Sigmoid colon (tissue), 7 donors: Measurements from ENCODE around the gene C17orf107. TPM values are rescaled to one million over a fixed set of nuclear protein-coding genes. Genes with fewer than 3 reads are reported as not detected.
"Not testable (repeated sequence)": the region's sequence is repeated elsewhere in the genome, so short reads cannot be mapped to it uniquely, and the experiment has no call there.

ENCODE experiments used
- DNase-seq: peaks from one replicate; pipeline ENCODE4 v3.0.0-alpha.2; 2019
- H3K27ac ChIP-seq, 4 donors: fragments of 200-600 bp; sonication (generic); one replicate each; pipeline ENCODE4 v1.5.1; 2016 to 2019; ENCODE audit warnings: mild to moderate bottlenecking in 1 of 4
- H3K27me3 ChIP-seq, 3 donors: fragments of 200-600 bp; sonication (generic); one replicate each; pipeline ENCODE4 v1.5.1; 2019; ENCODE audit warnings: mild to moderate bottlenecking in 1 of 3
- H3K36me3 ChIP-seq, 4 donors: fragments of 200-600 bp; sonication (generic); one replicate each; pipeline ENCODE4 v1.5.1; 2016 to 2019
- H3K4me1 ChIP-seq, 4 donors: fragments of 200-600 bp; sonication (generic); one replicate each; pipeline ENCODE4 v1.5.1; 2017 to 2019
- H3K4me3 ChIP-seq, 4 donors: fragments of 200-600 bp; sonication (generic); one replicate each; pipeline ENCODE4 v1.5.1; 2017 to 2019; ENCODE audit warnings: mild to moderate bottlenecking in 2 of 4, moderate library complexity in 1 of 4
- H3K9me3 ChIP-seq, 4 donors: fragments of 200-600 bp in 3 of 4; sonication (generic) in 3 of 4; one replicate each; pipeline versions ENCODE4 v1.5.1 to v1.6.1; 2013 to 2019
- EP300 ChIP-seq, 4 donors: sonication (generic); formaldehyde crosslinking; IDR thresholded peaks; one replicate each; pipeline ENCODE4 v1.6.1; 2017; ENCODE audit warnings: antibody characterized with exemption in 4 of 4
- POLR2A ChIP-seq, 2 donors: fragments of 450-650 bp; IDR thresholded peaks; one replicate each; pipeline ENCODE4 v1.6.1; 2016; ENCODE audit warnings: antibody characterized with exemption in 2 of 2, mild to moderate bottlenecking in 2 of 2, moderate library complexity in 2 of 2
- POLR2AphosphoS5 ChIP-seq, 4 donors: sonication (generic); formaldehyde crosslinking; IDR thresholded peaks; one replicate each; pipeline ENCODE4 v1.6.1; 2017; ENCODE audit warnings: antibody characterized with exemption in 4 of 4
- WGBS, 2 donors: extraction: QIAGEN DNeasy Blood & Tissue Kit; methylation state at CpG; one replicate each; pipeline ENCODE4 v1.1.7; 2013; 5-methylcytosine and 5-hydroxymethylcytosine counted together
- intact Hi-C: fragments of 100-400 bp; cut with DNase I; formaldehyde crosslinking; loops from one replicate; pipeline ENCODE4 v1.15.1; 2023
- polyA plus RNA-seq, 3 donors: library from polyadenylated mRNA; stranded (reverse); fragments of 200-250 nt; gene quantifications; one replicate each; pipeline ENCODE4 v1.2.3, GENCODE V29; 2013
- total RNA-seq, 4 donors: library from RNA; depleted of rRNA; stranded (reverse); fragments of >200 nt; gene quantifications; one replicate each; pipeline ENCODE4 v1.1.0, GENCODE V29; 2016
- TF ChIP-seq, protein P1 (sequence below), 4 experiments: fragments of 450-650 bp in 3 of 4; fragments of 200-600 bp in 1 of 4; IDR thresholded peaks; one replicate each; pipeline ENCODE4 v1.5.1; 2016 to 2019; ENCODE audit warnings: antibody characterized with exemption in 4 of 4, mild to moderate bottlenecking in 3 of 4, moderate library complexity in 2 of 4
- donor health status: healthy with polysubstance abuse.
- donor health status: Bipolar disorder and iron deficiency.
- donor health status: healthy.

The C17orf107 gene
- total and polyA plus RNA-seq, 7 donors, result under 0.01 to 2.8 (median 0.71) TPM

DNA sequence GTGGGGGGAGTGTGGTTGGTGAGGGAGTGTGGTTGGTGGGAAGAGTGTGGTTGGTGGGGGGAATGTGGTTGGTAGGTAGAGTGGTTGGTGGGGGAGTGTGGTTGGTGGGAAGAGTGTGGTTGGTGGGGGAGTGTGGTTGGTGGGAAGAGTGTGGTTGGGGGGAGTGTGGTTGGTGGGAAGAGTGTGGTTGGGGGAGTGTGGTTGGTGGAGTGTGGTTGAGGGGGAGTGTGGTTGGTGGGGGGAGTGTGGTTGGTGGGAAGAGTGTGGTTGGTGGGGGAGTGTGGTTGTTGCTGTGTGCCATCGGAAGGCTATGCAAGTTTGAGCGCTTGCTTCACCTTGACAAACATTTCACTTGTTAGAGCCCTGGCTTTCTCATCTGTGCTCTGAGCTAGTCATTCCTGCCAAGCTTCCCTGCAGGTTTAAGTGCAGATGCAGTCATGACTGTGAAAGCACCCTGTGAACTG lies 46.1 kb upstream of the C17orf107 start:
- DNase-seq, result no peak
- Histone ChIP-seq H3K27ac (no peak overlapping the region), H3K4me1 (peaks cover 0 to 20% (median 14%) of the 10 kb centered on the region in 4 donors), H3K27me3 (no peaks in the 10 kb centered on the region), H3K4me3 (no peak overlapping the region), H3K36me3 (no peaks in the 10 kb centered on the region), H3K9me3 (no peaks in the 10 kb centered on the region)
- intact Hi-C loops, result no loop called here
- 68 to 92% methylated on average over 2 of the region's 2 CpGs for WGBS, 2 donors
- no peak for TF ChIP-seq EP300 (IDR thresholded peaks at IDR 0.05)
- TF ChIP-seq POLR2AphosphoS5 (IDR thresholded peaks at IDR 0.05), result no peak
- no peak for TF ChIP-seq POLR2A (IDR thresholded peaks at IDR 0.05)
- TF ChIP-seq, protein P1, sequence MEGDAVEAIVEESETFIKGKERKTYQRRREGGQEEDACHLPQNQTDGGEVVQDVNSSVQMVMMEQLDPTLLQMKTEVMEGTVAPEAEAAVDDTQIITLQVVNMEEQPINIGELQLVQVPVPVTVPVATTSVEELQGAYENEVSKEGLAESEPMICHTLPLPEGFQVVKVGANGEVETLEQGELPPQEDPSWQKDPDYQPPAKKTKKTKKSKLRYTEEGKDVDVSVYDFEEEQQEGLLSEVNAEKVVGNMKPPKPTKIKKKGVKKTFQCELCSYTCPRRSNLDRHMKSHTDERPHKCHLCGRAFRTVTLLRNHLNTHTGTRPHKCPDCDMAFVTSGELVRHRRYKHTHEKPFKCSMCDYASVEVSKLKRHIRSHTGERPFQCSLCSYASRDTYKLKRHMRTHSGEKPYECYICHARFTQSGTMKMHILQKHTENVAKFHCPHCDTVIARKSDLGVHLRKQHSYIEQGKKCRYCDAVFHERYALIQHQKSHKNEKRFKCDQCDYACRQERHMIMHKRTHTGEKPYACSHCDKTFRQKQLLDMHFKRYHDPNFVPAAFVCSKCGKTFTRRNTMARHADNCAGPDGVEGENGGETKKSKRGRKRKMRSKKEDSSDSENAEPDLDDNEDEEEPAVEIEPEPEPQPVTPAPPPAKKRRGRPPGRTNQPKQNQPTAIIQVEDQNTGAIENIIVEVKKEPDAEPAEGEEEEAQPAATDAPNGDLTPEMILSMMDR (IDR thresholded peaks at IDR 0.05), result no peak

DNA sequence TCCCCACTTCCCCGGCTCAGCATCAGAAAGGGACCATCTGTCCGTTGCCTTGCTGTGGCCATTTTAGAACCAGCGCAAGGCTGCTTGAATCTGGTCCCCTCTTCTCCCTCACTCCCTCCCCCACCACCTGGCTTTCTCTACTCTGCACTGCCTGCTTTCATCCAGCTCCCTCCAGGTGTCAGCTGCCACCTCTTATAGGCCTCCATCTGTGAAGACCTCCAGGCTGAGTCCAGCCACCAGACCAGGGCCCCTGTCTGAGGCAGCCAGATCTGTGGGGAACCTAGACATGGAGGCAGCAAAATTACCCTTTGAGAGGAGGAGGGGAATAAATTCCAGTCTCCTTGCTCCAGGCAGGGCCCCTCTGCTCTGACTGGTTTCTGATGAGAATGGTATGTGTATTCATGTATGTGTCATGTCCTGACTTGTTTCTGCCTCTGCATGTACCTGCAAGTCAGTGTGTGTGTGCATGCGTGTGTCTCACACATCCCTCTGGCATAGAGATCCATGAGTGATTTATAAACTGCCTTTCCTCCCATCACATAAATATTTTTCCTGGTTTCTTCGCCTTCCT lies 45.1 kb upstream of the C17orf107 start:
- H3K9me3 ChIP-seq, result no peaks in the 10 kb centered on the region
- TF ChIP-seq POLR2A (IDR thresholded peaks at IDR 0.05), result no peak
- no peak for TF ChIP-seq POLR2AphosphoS5 (IDR thresholded peaks at IDR 0.05)
- no peak for TF ChIP-seq EP300 (IDR thresholded peaks at IDR 0.05)
- TF ChIP-seq, protein P1 (IDR thresholded peaks at IDR 0.05), result no peak
- H3K27ac ChIP-seq, result no peak overlapping the region
- no peaks in the 10 kb centered on the region for H3K36me3 ChIP-seq
- intact Hi-C loops, result no loop called here
- no peak overlapping the region for H3K4me3 ChIP-seq
- 93 to 95% methylated on average over 5 of the region's 5 CpGs for WGBS, 2 donors
- no peaks in the 10 kb centered on the region for H3K27me3 ChIP-seq
- peaks cover 0 to 25% (median 23%) of the 10 kb centered on the region in 4 donors for H3K4me1 ChIP-seq
- no peak for DNase-seq

DNA sequence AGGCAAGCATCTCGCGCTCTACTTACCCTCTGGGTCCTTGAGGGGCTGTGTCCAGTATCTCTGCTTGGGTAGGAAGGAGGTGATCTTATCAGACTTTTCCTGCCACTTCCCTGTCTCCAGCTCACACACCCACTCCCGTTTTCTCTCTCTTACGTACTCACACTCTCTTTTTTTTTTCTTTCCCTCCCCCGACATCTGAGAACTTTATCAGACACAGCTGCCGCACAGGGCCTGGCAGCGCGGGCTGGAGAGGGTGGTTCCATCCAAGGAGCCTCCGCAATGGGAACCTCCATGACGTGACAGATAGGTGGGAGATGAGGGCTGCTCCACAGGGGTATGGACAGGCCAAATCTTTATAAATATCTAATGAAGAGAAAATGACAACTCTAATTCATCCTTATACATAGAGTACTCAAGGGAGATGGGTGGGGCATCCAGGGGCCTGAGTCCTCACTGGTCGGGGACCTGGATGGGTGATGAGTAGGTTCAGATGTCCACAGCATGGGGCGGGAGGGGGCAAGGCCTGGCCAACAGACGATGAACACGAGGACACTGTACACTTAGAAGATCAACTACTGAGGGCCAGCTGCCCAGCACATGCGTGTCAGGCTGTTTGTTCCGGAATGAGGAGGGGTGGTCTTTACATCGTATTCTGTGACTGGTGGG lies 42.9 kb upstream of the C17orf107 start:
- WGBS, 2 donors, result 91% methylated on average over 17 of the region's 17 CpGs
- H3K27ac ChIP-seq, result no peak overlapping the region

DNA sequence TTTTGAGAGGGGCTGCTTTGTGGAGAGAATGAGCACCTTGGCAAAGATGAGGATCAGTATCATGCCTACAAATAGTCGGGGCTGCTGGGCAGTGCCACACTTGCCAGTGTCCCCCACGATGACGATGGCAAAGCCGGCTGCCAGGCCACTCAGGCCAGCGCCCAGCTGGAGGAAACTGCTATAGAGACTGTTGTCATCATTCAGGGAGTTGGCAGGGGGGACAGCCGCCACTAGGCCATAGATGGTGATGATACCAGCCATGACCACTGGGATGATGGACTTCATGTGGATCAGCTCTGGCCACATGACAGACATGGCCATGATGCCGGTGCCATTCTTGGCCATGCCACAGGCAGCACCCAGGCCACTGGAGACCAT lies 42.4 kb upstream of the C17orf107 start:
- 94 to 95% methylated on average over 7 of the region's 7 CpGs for WGBS, 2 donors
- H3K9me3 ChIP-seq, result no peaks in the 10 kb centered on the region
- intact Hi-C loops, result no loop called here
- DNase-seq, result no peak
- no peak overlapping the region for H3K27ac ChIP-seq
- H3K4me3 ChIP-seq, result no peak overlapping the region
- no peak for TF ChIP-seq POLR2A (IDR thresholded peaks at IDR 0.05)
- TF ChIP-seq POLR2AphosphoS5 (IDR thresholded peaks at IDR 0.05), result no peak
- TF ChIP-seq, protein P1 (IDR thresholded peaks at IDR 0.05), result no peak
- no peak for TF ChIP-seq EP300 (IDR thresholded peaks at IDR 0.05)
- peaks cover 0 to 26% (median 25%) of the 10 kb centered on the region in 4 donors for H3K4me1 ChIP-seq
- H3K36me3 ChIP-seq, result peaks cover 0 to 7% (median 0%) of the 10 kb centered on the region in 4 donors
- H3K27me3 ChIP-seq, result no peaks in the 10 kb centered on the region

More for the DNA sequence above, 42.9 kb upstream of the C17orf107 start:
- DNase-seq, result no peak
- Histone ChIP-seq H3K4me3 (no peak overlapping the region), H3K4me1 (peaks cover 0 to 28% (median 25%) of the 10 kb centered on the region in 4 donors), H3K9me3 (no peaks in the 10 kb centered on the region), H3K27me3 (no peaks in the 10 kb centered on the region), H3K36me3 (peaks cover 0 to 7% (median 0%) of the 10 kb centered on the region in 4 donors)
- TF ChIP-seq, protein P1 (IDR thresholded peaks at IDR 0.05), result no peak
- TF ChIP-seq EP300 (IDR thresholded peaks at IDR 0.05) (no peak), POLR2AphosphoS5 (IDR thresholded peaks at IDR 0.05) (no peak), POLR2A (IDR thresholded peaks at IDR 0.05) (no peak)
- intact Hi-C loops, result no loop called here

DNA sequence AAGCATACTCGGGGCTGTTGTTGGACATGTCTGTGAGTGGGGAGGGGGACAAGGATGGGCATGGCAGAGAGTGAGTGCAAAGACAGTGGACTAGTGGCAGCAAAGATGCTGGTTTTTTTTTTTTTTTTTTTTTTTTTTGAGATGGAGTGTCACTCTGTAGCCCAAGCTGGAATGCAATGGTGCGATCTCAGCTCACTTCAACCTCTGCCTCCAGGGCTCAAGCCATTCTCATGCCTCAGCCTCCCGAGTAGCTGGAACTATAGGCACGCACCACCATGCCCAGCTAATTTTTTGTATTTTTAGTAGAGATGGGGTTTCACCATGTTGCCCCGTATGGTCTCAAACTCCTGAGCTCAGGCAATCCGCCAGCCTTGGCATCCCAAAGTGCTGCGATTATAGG lies 42.0 kb upstream of the C17orf107 start:
- DNase-seq, H3K4me3 ChIP-seq, H3K36me3 ChIP-seq, intact Hi-C loops, H3K27me3 ChIP-seq, H3K9me3 ChIP-seq: not testable (repeated sequence)
- Histone ChIP-seq H3K4me1 (peaks cover 0 to 22% (median 21%) of the 10 kb centered on the region in 4 donors), H3K27ac (peak overlapping the region in 3 of 4 donors; percentile 40 to 71 (median 57))
- WGBS, 2 donors, result 90 to 94% methylated on average over 7 of the region's 7 CpGs
